ENCODE measurements around the gene IL17REL.

DNA sequence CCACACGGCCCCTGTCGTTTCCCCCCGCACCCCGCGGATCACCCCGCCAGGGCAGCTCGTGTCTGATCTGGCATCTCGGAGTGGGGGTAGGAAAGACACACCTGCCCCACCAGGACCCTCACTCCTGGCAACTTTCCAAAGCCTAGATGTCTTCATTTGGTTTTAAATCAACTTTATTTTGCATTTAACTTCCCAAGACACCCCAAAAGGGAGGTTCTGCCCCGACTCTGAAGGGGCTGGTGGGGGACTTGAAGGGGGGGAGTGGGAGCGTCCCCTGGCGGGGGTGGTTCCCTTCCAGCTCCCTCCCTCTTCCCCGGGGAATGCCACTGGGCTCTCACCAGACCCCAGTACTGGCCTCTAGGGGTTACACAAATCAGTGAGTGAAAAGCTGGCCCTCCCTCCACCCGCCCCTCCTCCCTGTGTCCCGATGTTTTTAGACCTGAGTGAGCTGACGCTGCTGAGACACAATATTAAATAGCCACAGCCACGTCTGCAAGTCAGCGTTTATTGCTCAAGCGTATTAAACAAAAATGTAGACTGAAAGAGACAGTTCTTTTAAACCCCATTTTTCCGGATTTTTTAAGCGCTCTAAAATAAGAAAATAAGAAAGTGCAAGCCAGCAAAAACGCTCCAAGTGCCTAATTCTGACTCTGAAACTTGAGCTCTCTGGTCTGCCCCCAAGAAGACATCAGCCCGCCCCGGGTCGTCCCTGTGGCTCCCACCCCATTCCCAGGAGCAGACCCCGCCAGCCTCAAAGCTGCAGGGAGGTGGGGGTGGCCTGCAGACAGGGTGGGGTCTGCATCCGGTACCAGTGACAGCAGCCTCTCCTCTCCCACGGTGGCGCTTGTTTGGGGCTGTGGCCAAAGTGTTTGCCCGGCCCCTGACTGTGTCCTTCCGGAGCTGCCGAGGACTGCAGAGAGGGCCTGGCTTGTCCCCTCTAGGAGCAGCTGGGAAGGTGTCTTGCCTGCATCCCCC, 46.6 kb upstream of the IL17REL start:
- TF ChIP-seq, protein P1, sequence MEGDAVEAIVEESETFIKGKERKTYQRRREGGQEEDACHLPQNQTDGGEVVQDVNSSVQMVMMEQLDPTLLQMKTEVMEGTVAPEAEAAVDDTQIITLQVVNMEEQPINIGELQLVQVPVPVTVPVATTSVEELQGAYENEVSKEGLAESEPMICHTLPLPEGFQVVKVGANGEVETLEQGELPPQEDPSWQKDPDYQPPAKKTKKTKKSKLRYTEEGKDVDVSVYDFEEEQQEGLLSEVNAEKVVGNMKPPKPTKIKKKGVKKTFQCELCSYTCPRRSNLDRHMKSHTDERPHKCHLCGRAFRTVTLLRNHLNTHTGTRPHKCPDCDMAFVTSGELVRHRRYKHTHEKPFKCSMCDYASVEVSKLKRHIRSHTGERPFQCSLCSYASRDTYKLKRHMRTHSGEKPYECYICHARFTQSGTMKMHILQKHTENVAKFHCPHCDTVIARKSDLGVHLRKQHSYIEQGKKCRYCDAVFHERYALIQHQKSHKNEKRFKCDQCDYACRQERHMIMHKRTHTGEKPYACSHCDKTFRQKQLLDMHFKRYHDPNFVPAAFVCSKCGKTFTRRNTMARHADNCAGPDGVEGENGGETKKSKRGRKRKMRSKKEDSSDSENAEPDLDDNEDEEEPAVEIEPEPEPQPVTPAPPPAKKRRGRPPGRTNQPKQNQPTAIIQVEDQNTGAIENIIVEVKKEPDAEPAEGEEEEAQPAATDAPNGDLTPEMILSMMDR (IDR thresholded peaks at IDR 0.05) = no peak
- no peak for TF ChIP-seq POLR2A (IDR thresholded peaks at IDR 0.05)
